Caki2 (cell line): ENCODE results near the gene SYT1. TPM values are rescaled to one million over a fixed set of nuclear protein-coding genes. Genes with fewer than 3 reads are reported as not detected.

Experiments used
- DNase-seq: peaks from one replicate; pipeline ENCODE4 v3.0.0-alpha.2; 2015; ENCODE audit warnings: low read depth
- in situ Hi-C: cut with HindIII; loops from 2 replicates; pipeline ENCODE4 v1.10.0; 2016; ENCODE audit warnings: low sequenced_read_pairs, low pct_unique_long_range_greater_than_20kb, mixed read lengths
- total RNA-seq: library from RNA; depleted of rRNA; stranded (reverse); fragments of >200 nt; shearing (Covaris generic); gene quantifications from 2 replicates; pipeline ENCODE4 v1.2.3, GENCODE V29; 2014; ENCODE audit warnings: low replicate concordance

The SYT1 gene
- total RNA-seq, 1 experiment from 2014 or later, result 0.74 TPM

DNA sequence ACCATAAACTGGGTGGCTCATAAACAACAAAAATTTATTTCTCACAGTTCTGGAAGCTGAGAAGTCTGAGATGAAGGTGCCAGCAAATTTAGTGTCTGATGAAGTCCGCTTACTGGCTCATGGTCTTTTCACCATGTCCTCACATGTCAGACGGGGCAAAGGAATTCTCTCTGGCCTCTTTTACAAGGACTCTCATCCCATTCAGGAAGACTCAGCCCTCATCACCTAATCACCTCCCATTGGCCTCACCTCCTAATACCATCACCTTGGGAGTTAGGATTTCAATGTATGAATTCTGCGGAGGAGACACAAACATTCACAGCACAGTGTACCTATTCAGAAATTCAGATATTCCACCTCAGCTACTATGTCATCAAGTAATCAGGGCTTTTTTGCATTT, 468.6 kb downstream of the SYT1 start:
- no peak for DNase-seq
- in situ Hi-C loops, result no loop called here

DNA sequence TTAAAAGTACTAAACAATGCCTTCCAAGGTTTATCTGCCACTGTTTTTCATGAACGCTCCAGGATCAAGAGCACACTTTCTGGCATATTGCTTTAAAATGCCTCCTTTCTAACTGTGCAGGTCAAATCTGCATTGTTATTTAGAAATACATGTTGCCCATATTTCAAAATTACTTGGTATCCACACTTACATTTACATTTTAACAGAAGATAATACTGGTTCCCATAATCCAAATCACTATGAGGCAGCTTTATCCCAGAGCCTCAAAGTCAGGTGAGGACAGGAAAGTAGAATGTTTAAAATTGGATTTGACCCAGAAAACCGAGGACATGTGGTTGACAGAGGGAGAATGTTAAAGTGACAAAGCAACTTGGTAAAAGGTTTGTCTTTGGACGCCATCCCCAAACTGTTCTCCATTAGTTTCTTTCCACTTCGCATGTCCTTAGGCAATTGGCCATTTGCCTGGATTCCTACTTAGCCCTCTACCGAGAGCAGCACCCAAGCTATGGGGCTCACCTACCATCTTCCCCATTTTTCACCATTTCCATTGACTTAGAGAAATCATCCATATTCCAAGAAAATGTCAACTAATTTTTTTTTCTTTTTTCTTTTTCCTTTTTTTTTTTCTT, 473.2 kb downstream of the SYT1 start:
- in situ Hi-C loops, result no loop called here
- DNase-seq, result no peak

DNA sequence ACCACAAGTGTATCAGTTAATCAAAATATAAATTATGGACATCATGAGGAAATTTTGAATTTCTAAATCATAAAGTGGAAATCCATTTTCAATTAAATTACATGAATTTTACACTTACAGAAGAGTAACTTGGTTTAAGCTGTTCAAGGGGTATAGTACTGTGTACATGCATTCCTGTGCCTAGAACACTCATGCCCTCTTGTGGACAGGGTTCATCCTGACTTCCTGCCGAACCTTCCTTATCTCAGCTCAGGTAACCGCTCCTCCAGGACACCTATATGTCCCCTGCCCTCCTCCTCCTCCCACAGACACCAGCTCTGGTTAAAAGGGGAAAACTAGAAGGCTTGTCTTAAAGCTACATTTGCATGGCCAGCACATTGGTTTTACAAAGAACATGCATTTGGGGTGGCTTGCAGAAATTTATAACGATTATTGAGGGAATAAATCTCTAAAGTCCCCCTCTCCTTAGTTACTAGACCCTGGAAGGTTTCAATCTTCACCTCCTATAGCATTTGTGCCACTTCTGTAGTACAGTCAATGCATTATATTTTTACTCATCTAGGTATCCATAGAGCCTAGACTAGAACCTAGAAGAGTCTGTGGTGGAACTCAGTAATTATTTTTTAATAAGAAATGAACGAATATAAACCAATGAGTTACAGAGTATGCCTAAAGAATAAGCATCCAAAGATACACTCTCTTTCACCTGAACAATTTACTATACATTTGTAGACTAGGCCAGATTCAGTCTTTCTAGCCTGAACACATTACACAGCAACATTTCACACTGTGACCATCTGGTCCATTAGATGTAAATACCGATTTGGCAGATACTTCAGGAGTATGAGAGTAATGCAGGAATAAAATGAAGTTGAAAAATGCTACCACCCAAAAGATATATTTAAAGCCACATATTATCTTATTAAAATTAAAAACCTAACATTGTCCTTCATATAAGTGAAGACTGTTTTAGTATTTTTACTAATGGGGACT, 480.6 kb downstream of the SYT1 start:
- in situ Hi-C loops, result no loop called here
- DNase-seq, result peak; percentile 46

DNA sequence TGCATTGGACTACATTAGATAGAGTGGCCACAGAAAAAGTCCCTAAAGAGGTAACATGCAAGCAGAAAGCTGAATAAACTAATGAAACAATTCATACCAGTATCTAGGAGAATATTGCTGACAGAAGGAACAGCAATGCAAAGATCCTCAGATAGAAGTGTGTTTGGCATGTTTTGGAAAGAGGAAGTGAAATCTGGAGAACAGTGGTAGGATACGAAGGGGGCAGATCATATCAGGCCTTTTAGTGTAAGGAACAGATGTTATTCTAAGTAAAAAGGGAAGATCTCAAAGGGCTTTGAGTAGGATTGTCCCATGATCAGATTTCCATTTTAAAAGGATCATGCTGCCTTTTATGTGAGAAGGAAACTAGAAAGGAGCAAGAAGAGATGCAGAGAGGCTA, 483.3 kb downstream of the SYT1 start:
- in situ Hi-C loops, result no loop called here
- DNase-seq, result no peak

DNA sequence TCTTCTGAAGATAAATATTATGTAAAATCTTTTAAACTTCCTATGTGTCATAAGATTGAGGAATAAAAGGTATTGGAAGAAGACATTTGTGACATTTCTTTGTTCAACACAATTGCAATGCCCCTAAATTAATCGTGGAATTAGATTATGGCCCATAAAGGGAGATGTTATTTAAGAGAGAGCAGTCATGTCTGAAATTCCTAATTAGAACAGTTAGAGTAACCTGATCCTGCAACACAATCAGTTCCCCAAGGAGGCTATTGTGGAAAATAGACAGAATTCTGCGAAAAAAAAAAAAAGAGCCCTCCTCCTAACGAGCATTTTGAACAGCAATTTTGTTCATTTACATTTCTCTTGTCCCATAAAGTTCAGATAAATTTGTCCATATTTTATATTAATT, 486.7 kb downstream of the SYT1 start:
- in situ Hi-C loops, result no loop called here
- DNase-seq, result no peak

DNA sequence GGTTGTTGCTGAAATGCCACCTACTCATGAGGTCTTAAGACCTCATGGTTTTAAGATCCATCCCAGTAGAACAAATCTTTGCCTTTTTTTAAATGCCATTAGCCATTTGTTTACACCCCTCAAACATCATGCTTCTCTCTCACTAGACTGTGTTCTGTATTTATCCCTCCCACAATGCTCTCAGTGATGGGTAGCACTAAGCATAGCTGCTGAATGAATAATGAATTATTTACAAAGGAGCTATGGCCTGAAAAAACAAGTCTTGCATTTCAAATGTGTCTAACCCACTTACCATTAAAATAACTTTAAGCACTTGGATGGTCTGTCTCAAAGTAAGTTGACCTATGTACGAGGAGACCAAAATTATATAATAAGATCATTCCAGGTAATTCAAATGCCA, 491.6 kb downstream of the SYT1 start:
- in situ Hi-C loops, result no loop called here

DNA sequence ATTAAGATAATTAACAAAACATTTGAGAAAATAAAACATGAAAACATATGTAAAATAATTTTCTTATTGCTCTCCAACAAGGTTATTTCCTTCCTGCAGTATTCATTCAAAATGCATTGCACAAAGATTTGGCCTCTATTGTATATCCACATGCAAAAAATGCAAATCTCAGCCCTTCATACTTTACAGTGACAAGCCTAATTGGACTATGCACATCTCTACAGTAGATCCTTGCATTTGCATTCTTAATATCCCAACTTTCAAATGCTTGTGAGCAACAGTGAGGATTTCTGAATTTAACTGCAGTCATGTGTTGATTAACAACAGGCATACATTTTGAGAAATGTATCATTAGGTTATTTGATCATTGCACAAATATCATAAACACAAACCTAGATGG, 492.5 kb downstream of the SYT1 start:
- no peak for DNase-seq
- in situ Hi-C loops, result no loop called here

More for the DNA sequence above, 491.6 kb downstream of the SYT1 start:
- DNase-seq, result no peak

DNA sequence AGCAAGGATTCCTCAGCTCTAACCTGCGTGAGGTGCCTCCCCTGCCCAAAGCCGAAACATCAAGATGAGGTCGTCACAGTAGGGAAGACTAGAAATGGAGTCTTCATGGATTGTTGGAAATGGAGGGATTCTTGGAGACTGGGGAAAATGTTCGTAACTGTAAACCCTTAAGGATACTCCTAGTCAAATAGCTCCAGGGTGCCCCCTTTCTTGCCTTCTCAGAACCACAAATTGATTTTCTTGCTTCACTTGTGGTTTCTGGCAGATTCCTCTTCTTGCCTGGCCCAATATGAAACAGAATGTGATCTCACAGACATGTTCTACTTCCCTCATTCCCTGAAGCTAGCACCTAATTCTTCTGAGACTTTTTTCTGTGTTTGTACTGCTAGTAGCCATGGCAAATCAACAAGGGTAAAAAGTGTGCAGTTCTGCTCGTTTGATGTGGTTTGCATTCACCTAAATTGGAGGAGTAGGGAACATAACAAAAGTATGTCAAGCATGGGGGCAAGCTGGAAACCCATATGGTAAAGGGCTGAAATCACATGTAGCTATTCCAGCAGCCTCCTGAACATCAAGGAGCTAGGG, 494.2 kb downstream of the SYT1 start:
- in situ Hi-C loops, result no loop called here
- DNase-seq, result no peak

DNA sequence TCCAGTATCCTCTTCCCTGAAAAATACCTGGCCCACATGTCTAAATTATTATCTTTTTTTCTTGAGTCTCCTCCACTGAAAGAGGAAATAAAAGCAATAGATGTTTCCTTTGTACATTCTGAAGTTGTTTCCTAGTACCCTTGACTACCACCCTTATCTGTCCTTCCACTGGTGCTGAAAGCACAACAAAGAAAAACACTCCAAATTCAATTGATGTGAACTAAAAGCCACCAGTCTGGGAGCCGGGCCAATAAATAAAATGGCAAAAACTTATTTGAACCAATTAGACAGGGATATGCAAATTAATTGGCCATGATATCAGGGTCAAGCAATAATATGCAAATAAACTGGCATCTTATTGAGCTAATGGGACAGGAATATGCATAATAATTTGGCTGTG, 495.7 kb downstream of the SYT1 start:
- in situ Hi-C loops, result no loop called here
- no peak for DNase-seq

DNA sequence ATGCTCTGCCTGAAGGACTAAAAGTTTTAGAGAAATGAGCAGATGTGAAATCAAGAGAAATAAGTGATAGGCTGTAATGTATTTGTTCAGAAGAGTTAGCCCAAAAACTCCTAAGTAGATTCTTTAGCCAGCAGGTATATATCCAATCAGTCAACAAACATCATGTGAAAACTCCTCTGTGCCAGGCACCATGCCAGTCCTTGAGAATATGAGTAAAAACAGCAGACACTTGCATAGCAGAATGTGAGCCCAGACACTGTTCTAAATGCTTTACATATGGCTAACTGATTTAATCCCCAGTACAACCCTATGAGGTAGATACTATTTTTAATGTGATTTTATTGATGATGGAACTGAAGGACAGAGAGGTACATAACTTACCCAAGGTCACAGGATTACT, 496.4 kb downstream of the SYT1 start:
- no peak for DNase-seq
- in situ Hi-C loops, result no loop called here

DNA sequence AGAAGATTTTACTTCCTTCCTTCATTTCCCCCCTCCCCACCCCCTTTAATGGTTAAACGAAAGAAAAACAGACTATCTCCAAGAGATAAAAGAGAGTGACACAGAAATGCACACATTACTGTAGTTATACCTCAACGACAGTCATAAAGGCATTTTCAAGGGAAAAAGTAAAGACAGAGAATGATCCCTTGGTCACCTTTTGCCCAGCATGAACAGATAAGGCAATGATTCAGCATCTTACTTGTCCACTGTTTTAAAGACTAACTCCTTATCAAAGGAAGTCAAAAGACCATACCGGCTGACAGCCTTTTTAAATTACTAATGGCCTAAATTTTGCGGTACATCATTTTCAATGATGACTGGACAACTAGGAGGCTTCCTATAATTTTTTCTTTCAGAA, 499.6 kb downstream of the SYT1 start:
- peak; percentile 16 for DNase-seq
- in situ Hi-C loops, result no loop called here

DNA sequence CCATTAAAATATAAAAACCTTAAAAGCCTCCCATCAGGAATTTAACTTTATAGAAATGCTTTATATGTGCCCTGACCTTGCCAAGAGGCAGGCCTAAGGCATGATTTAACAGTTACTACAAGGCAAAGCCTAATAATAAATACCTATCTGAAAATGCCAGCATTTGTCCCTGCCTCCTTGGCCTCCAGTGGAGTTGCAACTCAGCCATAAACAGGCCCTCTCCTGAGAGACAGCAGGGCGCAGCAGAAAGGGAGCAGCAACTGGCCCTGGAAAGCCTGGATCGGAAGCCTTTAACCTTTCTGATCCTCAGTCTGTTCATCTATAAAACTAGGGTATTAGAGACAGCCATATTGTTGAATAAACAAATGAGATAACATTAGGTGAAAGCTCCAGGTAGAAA, 501.8 kb downstream of the SYT1 start:
- in situ Hi-C loops, result no loop called here
- DNase-seq, result no peak

DNA sequence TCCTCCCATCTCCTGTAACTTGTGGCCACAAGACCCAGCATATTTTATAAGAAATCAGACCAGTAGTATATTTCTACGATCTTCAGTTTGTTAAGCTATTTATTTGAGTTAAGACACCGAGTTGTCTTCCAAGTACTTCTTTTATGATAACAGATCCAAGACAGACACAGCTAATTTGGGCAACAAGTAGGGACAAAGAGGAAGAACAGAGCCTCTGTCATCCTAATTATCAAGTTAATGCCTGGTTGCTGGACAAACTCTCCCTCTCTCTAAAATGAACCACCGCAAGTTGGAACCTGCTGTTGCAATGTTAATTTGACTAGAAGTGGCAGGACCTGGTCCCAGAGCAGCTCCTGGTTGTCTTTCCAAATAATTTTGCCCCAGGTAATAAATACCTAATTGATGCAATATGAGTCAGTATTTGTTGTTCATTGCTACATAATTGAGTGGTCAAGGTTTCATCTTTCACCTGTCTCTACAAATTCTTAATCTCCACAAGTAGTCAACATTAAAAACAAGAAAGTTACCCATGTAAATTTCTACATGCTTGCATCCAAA, 502.5 kb downstream of the SYT1 start:
- DNase-seq, result no peak
- in situ Hi-C loops, result no loop called here

DNA sequence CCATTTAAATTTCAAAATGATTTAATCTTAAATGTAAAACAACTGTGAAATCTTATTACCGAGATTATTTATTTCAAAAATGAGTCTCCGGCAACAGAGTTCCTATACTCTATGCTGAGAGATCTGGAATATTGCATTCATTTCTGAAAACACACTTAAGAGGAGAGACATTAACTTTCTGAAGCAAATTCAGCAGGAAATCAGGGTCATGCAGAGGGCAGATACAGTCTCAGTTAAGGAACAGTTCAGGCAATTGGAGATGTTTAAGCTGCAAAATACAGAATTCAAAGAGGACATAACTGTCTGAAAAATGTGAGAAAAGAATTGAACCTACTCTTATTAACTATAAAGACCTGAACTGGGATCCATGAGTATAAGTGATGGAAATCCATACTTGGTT, 505.4 kb downstream of the SYT1 start:
- in situ Hi-C loops, result no loop called here

DNA sequence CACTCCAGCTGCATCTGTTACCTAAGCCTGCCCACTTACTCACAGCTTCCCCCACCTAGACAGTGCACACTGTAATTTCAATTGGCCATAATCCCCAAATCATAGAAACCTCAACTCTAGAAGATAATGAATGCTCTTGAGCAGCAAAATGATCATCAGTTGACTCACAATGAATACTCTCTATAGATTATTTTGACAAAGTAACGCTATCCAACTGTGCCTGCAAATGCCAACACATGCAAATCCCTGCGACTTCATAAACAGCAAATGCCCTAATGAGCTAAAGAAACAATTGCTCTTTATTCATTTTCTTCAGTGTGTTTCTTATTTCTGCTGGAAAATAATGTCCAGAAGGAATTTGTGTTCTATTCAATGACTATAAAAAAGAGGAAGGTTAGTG, 506.7 kb downstream of the SYT1 start:
- in situ Hi-C loops, result no loop called here
- DNase-seq, result no peak

More for the DNA sequence above, 505.4 kb downstream of the SYT1 start:
- no peak for DNase-seq

DNA sequence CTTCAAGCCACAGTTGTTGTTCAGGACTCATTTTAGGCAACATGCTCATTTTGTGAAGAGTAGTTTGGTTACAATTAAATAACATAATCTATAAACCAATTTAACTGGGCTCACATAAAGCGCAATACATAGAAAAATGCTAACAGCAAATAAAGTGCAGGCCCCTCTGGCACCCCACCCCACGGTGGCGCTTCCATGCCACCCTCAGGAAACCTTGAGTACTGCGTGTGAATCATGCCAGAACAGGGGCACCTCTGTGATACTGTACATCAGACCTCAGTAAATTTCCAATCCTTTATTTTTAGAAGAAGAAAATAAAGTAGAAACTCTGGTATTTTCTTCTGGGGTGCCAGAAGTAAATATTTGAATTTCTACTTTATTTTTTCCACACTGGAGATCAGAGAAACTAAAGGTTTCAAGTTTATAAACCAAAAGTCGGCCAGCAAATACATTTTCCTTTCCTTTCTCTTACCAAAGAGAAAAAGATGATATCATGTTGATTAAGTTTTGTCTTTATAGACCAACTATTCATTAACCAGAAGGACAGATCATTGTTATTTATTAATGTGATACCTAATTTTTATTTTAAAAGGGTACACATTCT, 509.4 kb downstream of the SYT1 start:
- peak; percentile 43 for DNase-seq
- in situ Hi-C loops, result no loop called here

DNA sequence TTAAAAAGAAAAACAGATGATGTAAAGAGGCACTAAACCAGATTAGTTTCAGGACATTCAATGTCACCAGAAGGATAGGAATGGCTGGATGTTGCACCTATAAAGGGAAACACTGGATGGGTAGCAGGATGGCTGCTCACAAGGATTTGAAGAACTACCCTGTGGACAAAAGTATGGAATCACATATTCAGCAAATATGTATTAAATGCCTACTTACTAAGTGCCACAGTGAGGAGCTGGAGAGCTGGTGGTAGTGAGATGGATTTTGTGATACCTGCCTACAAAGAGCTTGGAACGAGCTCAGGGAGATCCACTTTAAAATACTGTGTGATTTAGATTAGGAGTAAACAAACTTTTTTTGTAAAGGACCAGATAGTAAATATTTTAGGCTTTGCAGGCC, 510.0 kb downstream of the SYT1 start:
- no peak for DNase-seq
- in situ Hi-C loops, result no loop called here

DNA sequence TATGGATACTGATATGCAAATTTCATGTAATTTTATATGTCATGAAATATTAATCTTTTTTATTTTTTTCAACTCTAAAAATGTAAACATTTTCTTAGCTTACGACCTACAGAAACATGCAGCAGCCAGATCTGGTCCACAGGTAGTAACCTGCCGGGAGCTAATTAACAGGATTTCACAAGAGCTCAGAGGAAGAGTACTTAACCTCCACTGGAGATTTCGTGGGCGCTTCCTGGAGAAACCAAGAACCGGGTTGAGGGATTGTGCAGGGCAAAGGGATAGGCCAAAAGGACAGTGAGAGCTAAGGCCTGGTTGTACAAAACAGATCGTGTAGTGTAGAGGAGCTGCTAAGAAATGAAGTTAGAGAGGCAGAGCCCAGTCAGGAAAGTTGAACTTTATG, 510.5 kb downstream of the SYT1 start:
- no peak for DNase-seq
- in situ Hi-C loops, result no loop called here

DNA sequence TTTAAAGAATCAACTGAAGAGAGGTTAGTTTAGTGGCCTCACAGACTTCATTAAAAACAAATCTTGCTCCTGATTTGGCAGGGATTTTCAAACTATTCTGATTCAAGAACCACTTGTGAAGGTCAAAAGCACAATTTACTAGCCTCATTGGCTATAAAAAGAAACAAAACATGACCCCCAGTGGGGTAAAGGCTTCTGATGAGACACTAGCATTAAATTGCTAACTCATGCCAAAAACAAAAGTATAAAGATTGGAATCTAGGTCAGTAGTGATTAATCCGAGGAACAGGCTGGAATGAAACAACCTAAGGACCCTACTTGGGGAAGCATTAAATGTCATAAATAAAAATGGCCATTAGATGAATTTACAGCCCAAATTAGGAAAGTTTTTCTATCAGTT, 513.9 kb downstream of the SYT1 start:
- no peak for DNase-seq

More for the DNA sequence above, 513.9 kb downstream of the SYT1 start:
- in situ Hi-C loops, result no loop called here
